Loucy (cell line): ENCODE measurements around the gene SLC6A1.

Source experiments
- H2AFZ ChIP-seq: fragments of 200-600 bp; sonication (generic); 2 replicates; pipeline ENCODE4 v1.6.0; 2016; ENCODE audit warnings: antibody characterized with exemption, mild to moderate bottlenecking, low read length, moderate library complexity
- H3F3A ChIP-seq: fragments of 200-600 bp; 2 replicates; pipeline ENCODE4 v1.6.0; 2016; ENCODE audit warnings: antibody characterized with exemption, low read depth, mild to moderate bottlenecking
- H3K27me3 ChIP-seq: fragments of 200-600 bp; sonication (generic); 2 replicates; pipeline ENCODE4 v1.6.1; 2014; ENCODE audit warnings: low read length, mild to moderate bottlenecking; ENCODE audit not compliant: insufficient read depth, poor library complexity, severe bottlenecking
- H3K36me3 ChIP-seq: fragments of 200-600 bp; sonication (generic); 2 replicates; pipeline ENCODE4 v1.6.1; 2016; ENCODE audit warnings: low read length; ENCODE audit not compliant: insufficient read depth
- H3K4me1 ChIP-seq: fragments of 200-600 bp; sonication (generic); 2 replicates; pipeline ENCODE4 v1.5.1; 2014; ENCODE audit warnings: low read length, mild to moderate bottlenecking; ENCODE audit not compliant: insufficient read depth, poor library complexity, severe bottlenecking
- H3K4me2 ChIP-seq: fragments of 200-600 bp; sonication (generic); 2 replicates; pipeline ENCODE4 v1.6.0; 2014; ENCODE audit warnings: antibody characterized with exemption, low read length, low read depth, mild to moderate bottlenecking; ENCODE audit not compliant: poor library complexity, severe bottlenecking
- H3K4me3 ChIP-seq: fragments of 200-600 bp; sonication (generic); 2 replicates; pipeline ENCODE4 v1.5.1; 2014; ENCODE audit warnings: low read length, mild to moderate bottlenecking, mixed read lengths; ENCODE audit not compliant: poor library complexity, severe bottlenecking
- H3K79me2 ChIP-seq: fragments of 200-600 bp; sonication (generic); 2 replicates; pipeline ENCODE4 v1.6.1; 2014; ENCODE audit warnings: low read length; ENCODE audit not compliant: insufficient read depth
- H3K9ac ChIP-seq: fragments of 200-600 bp; sonication (generic); 2 replicates; pipeline ENCODE4 v1.6.0; 2014; ENCODE audit warnings: mild to moderate bottlenecking, low read depth, low read length, moderate library complexity; ENCODE audit not compliant: poor library complexity, severe bottlenecking
- H3K9me2 ChIP-seq: fragments of 200-600 bp; sonication (generic); replicated peaks from 2 replicates; pipeline ENCODE4 v1.6.1; 2016; ENCODE audit warnings: low read depth, low read length, mixed read lengths
- H3K9me3 ChIP-seq: fragments of 200-600 bp; sonication (generic); 2 replicates; pipeline ENCODE4 v1.6.1; 2014; ENCODE audit warnings: mild to moderate bottlenecking, antibody characterized with exemption, low read length, low read depth; ENCODE audit not compliant: insufficient read depth
- H4K20me1 ChIP-seq: fragments of 200-600 bp; sonication (generic); 2 replicates; pipeline ENCODE4 v1.6.0; 2014; ENCODE audit warnings: antibody characterized with exemption, low read length, mild to moderate bottlenecking; ENCODE audit not compliant: insufficient read depth, poor library complexity, severe bottlenecking
- CTCF ChIP-seq: fragments of 200-600 bp; sonication (generic); conservative IDR thresholded peaks from 2 replicates; pipeline ENCODE4 v1.5.1; 2014; ENCODE audit warnings: mild to moderate bottlenecking, antibody characterized with exemption, low read length
- EZH2phosphoT487 ChIP-seq: fragments of 200-600 bp; IDR thresholded peaks from 2 replicates; pipeline ENCODE4 v1.6.1; 2018; ENCODE audit warnings: antibody characterized with exemption, mild to moderate bottlenecking, moderate library complexity, borderline replicate concordance

SLC6A1 gene

GRCh38 chr3:10993729-10994065, 1.1 kb downstream of the SLC6A1 start:
- Histone ChIP-seq H3F3A (no peaks in the 10 kb centered on the region), H3K4me1 (no peaks in the 10 kb centered on the region), H3K9ac (no peak overlapping the region), H3K9me3 (no peaks in the 10 kb centered on the region), H3K27me3 (no peaks in the 10 kb centered on the region), H3K79me2 (no peaks in the 10 kb centered on the region), H3K4me3 (no peak overlapping the region), H3K9me2 (no peaks in the 10 kb centered on the region), H2AFZ (no peak overlapping the region), H3K4me2 (no peak overlapping the region), H3K36me3 (no peaks in the 10 kb centered on the region), H4K20me1 (no peaks in the 10 kb centered on the region)
- no peak for TF ChIP-seq EZH2phosphoT487
- TF ChIP-seq CTCF = no peak

- Histone ChIP-seq H3K27me3 (no peaks in the 10 kb centered on the region), H3K79me2 (no peaks in the 10 kb centered on the region), H3K9ac (no peak overlapping the region), H3K9me3 (no peaks in the 10 kb centered on the region), H3K9me2 (no peaks in the 10 kb centered on the region), H3F3A (no peaks in the 10 kb centered on the region), H3K4me1 (no peaks in the 10 kb centered on the region), H3K36me3 (no peaks in the 10 kb centered on the region), H4K20me1 (no peaks in the 10 kb centered on the region), H3K4me3 (no peak overlapping the region), H2AFZ (no peak overlapping the region), H3K4me2 (no peak overlapping the region)
- TF ChIP-seq CTCF (no peak), EZH2phosphoT487 (no peak)
Observed at GRCh38 chr3:10994306-10994705, 1.8 kb downstream of the SLC6A1 start.

GRCh38 chr3:10995871-10996270, 3.3 kb downstream of the SLC6A1 start:
- Histone ChIP-seq H3K9ac (no peak overlapping the region), H3K36me3 (no peaks in the 10 kb centered on the region), H3F3A (no peaks in the 10 kb centered on the region), H3K4me3 (no peak overlapping the region), H3K9me2 (no peaks in the 10 kb centered on the region), H3K4me2 (no peak overlapping the region), H2AFZ (no peak overlapping the region), H3K4me1 (no peaks in the 10 kb centered on the region), H3K79me2 (no peaks in the 10 kb centered on the region), H3K9me3 (no peaks in the 10 kb centered on the region), H4K20me1 (no peaks in the 10 kb centered on the region), H3K27me3 (no peaks in the 10 kb centered on the region)
- no peak for TF ChIP-seq CTCF
- no peak for TF ChIP-seq EZH2phosphoT487
